Measurements from ENCODE around the gene PTTG1IP. TPM values are rescaled to one million over a fixed set of nuclear protein-coding genes. Genes with fewer than 3 reads are reported as not detected.
A peak's percentile ranks its signal among the peaks of the same experiment; 100 is the strongest.

Gene PTTG1IP
- total and polyA plus RNA-seq, 2 of the 13 experiments (the other 11 are each of a cell fraction or from before 2014, with no cell fraction given) = 161 to 700 TPM

DNA sequence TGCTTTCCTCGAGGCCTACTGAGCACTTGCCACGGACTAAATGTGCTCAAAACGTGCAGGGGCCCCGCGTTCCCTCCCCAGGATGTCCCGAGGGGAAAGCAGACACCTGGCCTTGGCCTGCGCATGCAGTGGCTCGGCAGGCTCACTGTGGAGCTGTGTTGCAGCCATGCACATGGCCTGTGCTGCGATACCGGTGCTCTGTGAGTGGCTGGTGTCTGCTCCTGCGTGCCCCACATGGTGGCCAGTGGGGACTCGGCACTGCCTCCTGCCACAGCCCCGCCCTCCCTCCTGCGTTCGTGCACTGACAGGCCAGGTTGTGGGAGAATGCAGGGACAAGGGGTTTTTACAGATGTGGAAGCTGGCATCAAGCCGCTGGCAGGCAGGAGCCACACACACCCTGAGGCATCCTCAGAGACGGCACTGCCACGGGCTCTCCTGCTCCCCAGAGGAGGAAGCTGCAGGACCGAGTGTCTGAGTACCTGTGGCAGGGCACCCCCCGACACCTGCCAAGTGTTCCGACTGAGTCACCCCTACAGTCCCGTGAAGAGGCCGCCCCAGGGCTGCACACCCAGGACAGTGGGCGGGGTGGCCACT is 16.9 kb upstream of the PTTG1IP start (continued):
- TF ChIP-seq, protein P1, sequence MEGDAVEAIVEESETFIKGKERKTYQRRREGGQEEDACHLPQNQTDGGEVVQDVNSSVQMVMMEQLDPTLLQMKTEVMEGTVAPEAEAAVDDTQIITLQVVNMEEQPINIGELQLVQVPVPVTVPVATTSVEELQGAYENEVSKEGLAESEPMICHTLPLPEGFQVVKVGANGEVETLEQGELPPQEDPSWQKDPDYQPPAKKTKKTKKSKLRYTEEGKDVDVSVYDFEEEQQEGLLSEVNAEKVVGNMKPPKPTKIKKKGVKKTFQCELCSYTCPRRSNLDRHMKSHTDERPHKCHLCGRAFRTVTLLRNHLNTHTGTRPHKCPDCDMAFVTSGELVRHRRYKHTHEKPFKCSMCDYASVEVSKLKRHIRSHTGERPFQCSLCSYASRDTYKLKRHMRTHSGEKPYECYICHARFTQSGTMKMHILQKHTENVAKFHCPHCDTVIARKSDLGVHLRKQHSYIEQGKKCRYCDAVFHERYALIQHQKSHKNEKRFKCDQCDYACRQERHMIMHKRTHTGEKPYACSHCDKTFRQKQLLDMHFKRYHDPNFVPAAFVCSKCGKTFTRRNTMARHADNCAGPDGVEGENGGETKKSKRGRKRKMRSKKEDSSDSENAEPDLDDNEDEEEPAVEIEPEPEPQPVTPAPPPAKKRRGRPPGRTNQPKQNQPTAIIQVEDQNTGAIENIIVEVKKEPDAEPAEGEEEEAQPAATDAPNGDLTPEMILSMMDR (CRISPR knock-in tag; IDR thresholded peaks at IDR 0.05) = 0 out of 2 replicates have a peak, but pooled peaks have one; percentile 17
- TF ChIP-seq JUND (CRISPR knock-in tag; IDR thresholded peaks at IDR 0.05) = no peak
- no peak for TF ChIP-seq ZNF263 (CRISPR knock-in tag; IDR thresholded peaks at IDR 0.05)
- TF ChIP-seq, protein P2, sequence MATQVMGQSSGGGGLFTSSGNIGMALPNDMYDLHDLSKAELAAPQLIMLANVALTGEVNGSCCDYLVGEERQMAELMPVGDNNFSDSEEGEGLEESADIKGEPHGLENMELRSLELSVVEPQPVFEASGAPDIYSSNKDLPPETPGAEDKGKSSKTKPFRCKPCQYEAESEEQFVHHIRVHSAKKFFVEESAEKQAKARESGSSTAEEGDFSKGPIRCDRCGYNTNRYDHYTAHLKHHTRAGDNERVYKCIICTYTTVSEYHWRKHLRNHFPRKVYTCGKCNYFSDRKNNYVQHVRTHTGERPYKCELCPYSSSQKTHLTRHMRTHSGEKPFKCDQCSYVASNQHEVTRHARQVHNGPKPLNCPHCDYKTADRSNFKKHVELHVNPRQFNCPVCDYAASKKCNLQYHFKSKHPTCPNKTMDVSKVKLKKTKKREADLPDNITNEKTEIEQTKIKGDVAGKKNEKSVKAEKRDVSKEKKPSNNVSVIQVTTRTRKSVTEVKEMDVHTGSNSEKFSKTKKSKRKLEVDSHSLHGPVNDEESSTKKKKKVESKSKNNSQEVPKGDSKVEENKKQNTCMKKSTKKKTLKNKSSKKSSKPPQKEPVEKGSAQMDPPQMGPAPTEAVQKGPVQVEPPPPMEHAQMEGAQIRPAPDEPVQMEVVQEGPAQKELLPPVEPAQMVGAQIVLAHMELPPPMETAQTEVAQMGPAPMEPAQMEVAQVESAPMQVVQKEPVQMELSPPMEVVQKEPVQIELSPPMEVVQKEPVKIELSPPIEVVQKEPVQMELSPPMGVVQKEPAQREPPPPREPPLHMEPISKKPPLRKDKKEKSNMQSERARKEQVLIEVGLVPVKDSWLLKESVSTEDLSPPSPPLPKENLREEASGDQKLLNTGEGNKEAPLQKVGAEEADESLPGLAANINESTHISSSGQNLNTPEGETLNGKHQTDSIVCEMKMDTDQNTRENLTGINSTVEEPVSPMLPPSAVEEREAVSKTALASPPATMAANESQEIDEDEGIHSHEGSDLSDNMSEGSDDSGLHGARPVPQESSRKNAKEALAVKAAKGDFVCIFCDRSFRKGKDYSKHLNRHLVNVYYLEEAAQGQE (IDR thresholded peaks at IDR 0.05; ENCODE audit: borderline replicate concordance in 1 of 2, low read depth in 1 of 2, low read length in 2 of 2) = no peak
- TF ChIP-seq NFYB (CRISPR knock-in tag; IDR thresholded peaks at IDR 0.05) = no peak
- TF ChIP-seq ZHX2 (IDR thresholded peaks at IDR 0.05; ENCODE audit: low read depth) = no peak
- TF ChIP-seq ZHX2 (CRISPR knock-in tag; IDR thresholded peaks at IDR 0.05; ENCODE audit: borderline replicate concordance) = no peak
- TF ChIP-seq NFIC (IDR thresholded peaks at IDR 0.05; ENCODE audit: low read length) = no peak
- TF ChIP-seq REL (CRISPR knock-in tag; conservative IDR thresholded peaks at IDR 0.05) = no peak
- TF ChIP-seq SRSF1 (optimal IDR thresholded peaks at IDR 0.05; ENCODE audit: low read depth, low read length) = no peak
- TF ChIP-seq HNRNPH1 (optimal IDR thresholded peaks at IDR 0.05; ENCODE audit: low read depth, low read length) = no peak
- no peak for TF ChIP-seq TCF7 (IDR thresholded peaks at IDR 0.05; ENCODE audit: low read depth)
- TF ChIP-seq MBNL3 (CRISPR knock-in tag; conservative IDR thresholded peaks at IDR 0.05) = no peak
- TF ChIP-seq, protein P3, sequence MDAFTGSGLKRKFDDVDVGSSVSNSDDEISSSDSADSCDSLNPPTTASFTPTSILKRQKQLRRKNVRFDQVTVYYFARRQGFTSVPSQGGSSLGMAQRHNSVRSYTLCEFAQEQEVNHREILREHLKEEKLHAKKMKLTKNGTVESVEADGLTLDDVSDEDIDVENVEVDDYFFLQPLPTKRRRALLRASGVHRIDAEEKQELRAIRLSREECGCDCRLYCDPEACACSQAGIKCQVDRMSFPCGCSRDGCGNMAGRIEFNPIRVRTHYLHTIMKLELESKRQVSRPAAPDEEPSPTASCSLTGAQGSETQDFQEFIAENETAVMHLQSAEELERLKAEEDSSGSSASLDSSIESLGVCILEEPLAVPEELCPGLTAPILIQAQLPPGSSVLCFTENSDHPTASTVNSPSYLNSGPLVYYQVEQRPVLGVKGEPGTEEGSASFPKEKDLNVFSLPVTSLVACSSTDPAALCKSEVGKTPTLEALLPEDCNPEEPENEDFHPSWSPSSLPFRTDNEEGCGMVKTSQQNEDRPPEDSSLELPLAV (CRISPR knock-in tag; conservative IDR thresholded peaks at IDR 0.05; ENCODE audit: low read depth) = no peak
- no peak for TF ChIP-seq ADNP (CRISPR knock-in tag; IDR thresholded peaks at IDR 0.05)
- no peak for TF ChIP-seq ZNF564 (CRISPR knock-in tag; IDR thresholded peaks at IDR 0.05)

Data from HepG2 (cell line).